COLO668 (cell line): ENCODE data around the gene TBC1D4.
"Not testable (repeated sequence)": the region's sequence is repeated elsewhere in the genome, so short reads cannot be mapped to it uniquely, and the experiment has no call there.

ENCODE experiments used
- DNase-seq: peaks from one replicate; lab custom pipeline; 2025; ENCODE audit not compliant: unreplicated experiment; lab: John Stamatoyannopoulos, UW

The TBC1D4 gene

DNA sequence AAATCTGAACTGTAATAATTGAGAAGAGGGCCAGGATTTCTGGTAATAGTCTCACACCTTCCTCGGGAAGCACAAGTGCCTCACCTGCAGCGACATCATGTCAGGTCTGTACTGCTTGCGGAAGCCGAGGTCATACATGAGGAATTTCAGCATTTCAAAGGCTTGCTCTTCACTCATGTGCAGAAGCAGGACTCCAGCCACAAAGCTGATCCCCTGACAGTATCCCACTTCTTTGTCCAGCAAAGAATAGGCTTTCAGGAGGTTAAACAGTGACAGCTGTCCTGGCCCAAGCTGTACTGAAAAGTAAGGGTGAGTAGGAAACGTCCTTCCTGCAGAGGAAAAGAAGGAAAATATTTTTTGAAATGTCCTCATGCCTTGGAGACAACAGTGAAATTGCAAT is 182.7 kb downstream of the TBC1D4 start:
- no peak for DNase-seq

DNA sequence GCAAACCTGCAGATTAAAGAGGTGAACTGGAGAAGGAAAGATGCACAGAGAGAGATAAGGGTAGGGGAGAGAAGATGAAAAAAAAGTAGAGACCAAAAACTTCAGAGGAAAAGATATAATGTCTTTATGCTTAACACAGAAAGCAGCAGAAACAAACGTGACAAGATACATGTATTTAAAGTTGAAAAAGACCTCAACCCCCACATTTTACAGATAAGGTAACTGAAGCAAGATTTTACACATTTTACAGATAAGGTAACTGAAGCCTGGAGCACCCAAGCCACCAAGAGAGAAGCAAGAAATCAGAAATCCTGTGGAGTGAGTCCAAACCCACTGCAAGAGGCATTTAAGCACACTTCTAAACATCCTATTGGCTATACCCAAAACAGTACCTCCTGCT is 185.3 kb downstream of the TBC1D4 start:
- DNase-seq: no peak

GRCh38 chr13:75295201-75295600 is 186.8 kb downstream of the TBC1D4 start:
- DNase-seq: no peak

DNA sequence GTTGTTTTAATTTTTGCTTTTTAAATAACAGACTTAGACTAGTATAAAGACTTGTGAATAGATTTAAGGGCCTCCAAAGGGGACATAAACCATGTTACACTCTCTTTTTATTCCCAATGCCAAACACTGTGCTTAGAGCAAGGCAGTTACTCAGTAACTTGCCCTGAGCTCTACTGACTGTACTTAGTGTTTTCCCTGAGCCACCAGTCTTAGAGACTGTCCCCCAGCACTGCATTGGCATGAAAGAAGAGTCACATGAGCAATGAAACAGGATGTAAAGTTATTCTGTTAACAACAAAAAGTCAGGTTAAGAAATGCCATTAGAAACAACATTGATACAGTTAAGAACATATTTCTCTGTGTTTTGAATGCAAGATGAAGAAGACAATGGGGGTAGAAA is 187.9 kb downstream of the TBC1D4 start:
- DNase-seq: no peak

- DNase-seq: no peak
Measured at GRCh38 chr13:75285310-75285709, 196.7 kb downstream of the TBC1D4 start.

- DNase-seq: no peak
Measured at GRCh38 chr13:75279834-75280369, 202.1 kb downstream of the TBC1D4 start.

DNA sequence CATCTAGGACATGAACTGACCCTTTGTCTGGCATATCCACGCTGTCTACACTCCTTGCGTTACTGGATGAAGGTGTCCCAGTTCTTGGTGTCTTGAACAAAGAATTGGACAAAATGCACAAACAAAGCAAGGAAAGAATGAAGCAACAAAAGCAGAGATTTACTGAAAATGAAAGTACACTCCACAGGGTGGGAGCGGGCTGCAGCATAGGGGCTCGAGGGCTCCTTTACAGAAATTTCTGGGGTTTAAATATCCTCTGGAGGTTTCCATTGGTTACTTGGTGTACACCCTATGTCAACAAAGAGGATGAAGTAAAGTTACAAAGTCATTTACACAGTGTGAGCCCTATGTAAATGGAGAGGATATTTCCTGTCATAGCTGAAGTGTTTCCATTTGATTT is 208.3 kb downstream of the TBC1D4 start:
- not testable (repeated sequence) for DNase-seq

DNA sequence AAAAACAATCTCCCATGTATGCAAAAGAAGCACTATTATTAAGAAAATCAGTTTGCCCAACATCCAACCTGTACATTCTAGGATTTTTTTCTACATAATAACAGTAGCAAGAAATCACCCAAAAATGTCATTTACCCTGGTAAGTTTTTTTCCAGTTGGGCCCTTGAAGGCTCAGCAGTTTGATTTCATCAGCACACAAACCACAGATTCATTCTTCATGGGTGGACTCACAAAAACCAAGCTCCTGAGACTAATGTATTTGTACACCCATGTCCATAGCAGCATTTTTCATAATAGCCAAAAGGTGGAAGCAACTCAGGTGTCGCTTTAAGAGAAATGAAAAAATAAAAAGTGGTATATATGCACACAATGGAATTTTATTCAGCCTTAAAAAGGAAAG is 210.1 kb downstream of the TBC1D4 start:
- no peak for DNase-seq

DNA sequence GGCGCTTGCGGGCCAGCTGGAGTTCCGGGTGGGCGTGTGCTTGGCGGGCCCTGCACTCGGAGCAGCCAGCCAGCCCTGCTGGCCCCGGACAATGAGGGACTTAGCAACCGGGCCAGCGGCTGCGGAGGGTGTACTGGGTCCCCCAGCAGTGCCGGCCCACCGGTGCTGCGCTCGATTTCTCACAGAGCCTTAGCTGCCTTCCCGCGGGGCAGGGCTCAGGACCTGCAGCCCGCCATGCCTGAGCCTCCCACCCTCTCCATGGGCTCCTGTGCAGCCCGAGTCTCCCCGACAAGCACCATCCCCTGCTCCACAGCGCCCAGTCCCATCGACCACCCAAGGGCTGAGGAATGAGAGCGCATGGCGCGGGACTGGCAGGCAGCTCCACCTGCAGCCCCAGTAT is 213.5 kb downstream of the TBC1D4 start:
- not testable (repeated sequence) for DNase-seq

DNA sequence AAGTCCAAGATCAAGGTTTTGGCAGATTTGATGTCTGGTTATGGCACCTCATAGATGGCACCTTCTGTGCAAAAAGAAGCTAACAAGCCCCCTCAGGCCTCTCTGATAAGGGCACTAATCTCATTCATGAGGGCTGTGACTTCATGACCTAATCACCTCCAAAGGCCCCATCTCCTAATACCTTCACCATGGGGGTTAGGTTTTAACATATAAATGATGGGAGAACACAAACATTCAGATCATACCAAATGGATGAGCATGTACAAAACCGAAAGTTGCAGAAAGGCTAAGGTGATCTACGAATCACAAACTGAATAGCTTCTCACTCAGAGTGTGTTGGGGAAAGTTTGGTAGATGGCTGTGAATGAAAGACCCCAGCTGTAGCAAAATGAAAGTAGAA is 217.4 kb downstream of the TBC1D4 start:
- DNase-seq: no peak

DNA sequence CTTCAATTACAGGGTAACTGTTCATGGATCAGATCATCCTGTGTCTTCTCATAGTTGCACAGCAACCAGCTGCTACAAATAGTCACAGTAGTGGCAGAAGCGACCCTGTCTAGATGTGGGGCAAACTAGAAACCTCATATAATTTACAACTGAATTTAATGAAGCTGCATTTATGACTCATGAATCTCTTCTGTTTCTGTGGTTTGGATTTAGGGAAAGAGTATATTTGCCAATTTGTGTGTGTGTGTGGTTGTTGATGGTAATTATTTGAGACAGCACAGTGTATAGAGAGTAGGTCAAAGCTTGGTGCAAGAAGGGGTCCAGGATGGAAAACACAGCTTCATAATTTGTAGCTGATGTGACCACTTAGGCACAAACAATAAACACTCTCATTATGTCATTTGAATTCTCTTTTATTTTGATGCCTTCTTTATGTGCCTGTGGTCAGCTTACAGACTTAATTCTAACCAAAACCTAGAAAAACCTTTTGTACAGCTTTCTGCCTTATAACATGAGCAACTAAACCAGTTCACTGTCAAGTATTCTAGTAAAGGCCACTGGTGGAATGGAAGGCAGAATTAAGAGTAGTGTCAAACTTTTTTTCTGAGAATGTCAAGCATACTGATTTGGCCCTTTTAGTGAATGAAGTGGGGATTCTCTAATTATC is 218.1 kb downstream of the TBC1D4 start:
- DNase-seq: no peak

GRCh38 chr13:75258159-75258782 is 223.7 kb downstream of the TBC1D4 start:
- no peak for DNase-seq

DNA sequence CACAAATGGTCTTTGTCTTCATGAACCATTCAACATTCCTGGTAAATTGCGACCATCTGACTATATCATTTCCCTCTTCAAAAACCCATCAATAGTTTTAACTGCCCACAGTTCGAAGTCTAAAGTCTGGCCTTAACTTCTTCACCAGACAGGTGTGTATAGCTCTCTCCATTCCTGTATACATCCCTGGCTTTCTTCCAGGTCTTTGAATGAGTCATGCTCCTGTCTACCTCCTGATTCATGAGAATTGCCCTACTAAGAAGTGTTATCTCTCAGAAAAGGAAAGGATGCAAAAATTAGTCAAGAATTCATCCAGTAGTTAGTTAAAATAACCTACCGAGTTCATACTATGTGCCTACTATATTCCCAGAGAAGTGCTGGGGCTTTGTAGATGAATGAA is 225.0 kb downstream of the TBC1D4 start:
- no peak for DNase-seq

DNA sequence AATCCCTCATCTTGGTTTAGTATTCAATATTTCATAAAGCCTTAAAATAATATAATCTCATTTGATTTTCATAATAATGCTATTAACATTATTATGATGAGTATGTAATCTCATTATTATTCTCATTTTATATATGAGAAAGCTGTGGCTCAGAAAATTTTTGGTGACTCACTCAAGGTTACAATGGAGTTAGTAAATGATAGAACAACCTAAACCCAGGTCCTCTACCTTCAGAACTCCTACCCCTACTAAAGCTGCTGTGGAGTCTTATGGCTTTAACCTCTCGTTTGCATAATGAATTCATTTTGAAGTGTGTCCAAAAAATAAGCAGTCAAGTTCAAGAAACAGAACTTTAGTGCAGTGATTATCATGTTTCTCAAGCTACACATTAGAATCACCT is 226.3 kb downstream of the TBC1D4 start:
- DNase-seq: no peak

DNA sequence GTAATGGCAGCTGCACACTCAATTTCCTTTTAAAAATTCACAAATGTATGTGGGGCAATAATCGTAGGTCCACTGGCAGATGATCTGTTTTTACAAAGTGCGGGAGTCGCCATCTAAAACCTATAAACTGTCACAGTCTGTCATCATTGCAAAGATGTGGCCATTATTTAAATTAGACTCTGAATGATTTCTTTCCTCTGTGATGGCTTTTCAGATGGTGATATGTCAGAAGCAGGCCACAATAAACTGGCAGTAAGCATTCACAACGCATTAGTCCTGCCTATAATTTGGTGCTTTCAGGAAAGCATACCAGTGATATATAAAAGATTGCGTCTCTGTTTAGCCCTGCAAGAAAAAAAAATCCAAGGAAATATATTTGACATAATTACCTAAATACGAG is 226.8 kb downstream of the TBC1D4 start:
- DNase-seq: no peak

GRCh38 chr13:75251188-75251587 is 230.8 kb downstream of the TBC1D4 start:
- no peak for DNase-seq

- DNase-seq: no peak
Measured at GRCh38 chr13:75250526-75251178, 231.3 kb downstream of the TBC1D4 start.

- not testable (repeated sequence) for DNase-seq
Measured at GRCh38 chr13:75245578-75245977, 236.4 kb downstream of the TBC1D4 start.

GRCh38 chr13:75240240-75240639 is 241.7 kb downstream of the TBC1D4 start:
- not testable (repeated sequence) for DNase-seq

DNA sequence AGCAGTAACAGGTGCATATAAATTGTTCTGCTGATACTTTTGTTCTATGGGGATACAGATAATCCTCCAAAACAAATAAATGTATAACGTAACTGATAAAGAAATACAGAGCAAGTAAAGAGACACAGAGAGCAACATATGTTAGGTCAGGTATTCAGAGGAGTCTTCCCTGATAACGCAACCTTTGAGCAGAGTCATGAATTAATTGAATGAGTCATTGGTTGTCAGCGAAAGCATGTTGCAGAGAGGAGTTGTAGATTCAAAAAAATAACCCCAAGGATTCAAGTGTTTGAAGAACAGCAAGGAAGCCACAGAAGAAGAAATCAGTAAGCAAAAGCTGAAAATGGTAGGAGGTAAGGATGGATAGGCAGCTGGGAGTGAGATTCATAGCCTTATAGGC is 245.2 kb downstream of the TBC1D4 start:
- DNase-seq: no peak
